ENCODE measurements around the gene NRN1. TPM values are rescaled to one million over a fixed set of nuclear protein-coding genes. Genes with fewer than 3 reads are reported as not detected.

NRN1 gene
- total RNA-seq, 6 donors from 2014 or later, result 3.8 to 25.6 (median 5.7) TPM

- WGBS, 2 donors, result 38 to 39% methylated on average over 9 of the region's 9 CpGs
- TF ChIP-seq EP300 (IDR thresholded peaks at IDR 0.05) (no peak), POLR2AphosphoS5 (IDR thresholded peaks at IDR 0.05) (no peak), POLR2A (IDR thresholded peaks at IDR 0.05) (no peak), CTCF (IDR thresholded peaks at IDR 0.05) (no peak)
- peaks cover 0 to 6% (median 0%) of the 10 kb centered on the region in 4 donors for H3K9me3 ChIP-seq
- no peaks in the 10 kb centered on the region for H3K36me3 ChIP-seq
- DNase-seq, result no peak
- H3K27ac ChIP-seq, result peak overlapping the region in 2 of 4 donors; percentile 86 to 88
- H3K27me3 ChIP-seq, result peaks cover 0 to 91% (median 60%) of the 10 kb centered on the region in 4 donors
- H3K4me1 ChIP-seq, result peaks cover 55 to 71% (median 58%) of the 10 kb centered on the region in 4 donors
- no peak for ATAC-seq (ENCODE audit: low FRiP score in 2 of 2)
- peak overlapping the region in 2 of 4 donors; percentile 24 to 63 for H3K4me3 ChIP-seq
Measured at GRCh38 chr6:5998236-5998635, 8.5 kb downstream of the NRN1 start.

- DNase-seq (peak in 1 of 2 donors; percentile 87), ATAC-seq (ENCODE audit: low FRiP score in 2 of 2) (peak in 1 of 2 donors; percentile 51)
- WGBS, 2 donors, result 9 to 23% methylated on average over 13 to 21 of the region's 22 CpGs
- Histone ChIP-seq H3K4me3 (peak overlapping the region in 3 of 4 donors; percentile 36 to 63 (median 62)), H3K27ac (peak overlapping the region; percentile 61 to 88 (median 80)), H3K27me3 (peaks cover 0 to 89% (median 58%) of the 10 kb centered on the region in 4 donors), H3K9me3 (peaks cover 0 to 6% (median 0%) of the 10 kb centered on the region in 4 donors), H3K4me1 (peaks cover 48 to 63% (median 51%) of the 10 kb centered on the region in 4 donors), H3K36me3 (no peaks in the 10 kb centered on the region)
- no peak for TF ChIP-seq CTCF (IDR thresholded peaks at IDR 0.05)
- no peak for TF ChIP-seq POLR2A (IDR thresholded peaks at IDR 0.05)
- peak; percentile 5 to 16 for TF ChIP-seq POLR2AphosphoS5 (IDR thresholded peaks at IDR 0.05)
- no peak for TF ChIP-seq EP300 (IDR thresholded peaks at IDR 0.05)
Measured at GRCh38 chr6:5997420-5997987, 9.2 kb downstream of the NRN1 start.

GRCh38 chr6:5996714-5997419, 9.9 kb downstream of the NRN1 start:
- H3K9me3 ChIP-seq, result peaks cover 0 to 6% (median 0%) of the 10 kb centered on the region in 4 donors
- 5 to 6% methylated on average over 14 to 39 of the region's 48 CpGs for WGBS, 2 donors
- ATAC-seq (ENCODE audit: low FRiP score in 2 of 2), result peak in 1 of 2 donors; percentile 43
- DNase-seq, result peak in 1 of 2 donors; percentile 85
- peak overlapping the region; percentile 36 to 69 (median 62) for H3K4me3 ChIP-seq
- peak overlapping the region; percentile 61 to 88 (median 80) for H3K27ac ChIP-seq
- no peak for TF ChIP-seq POLR2A (IDR thresholded peaks at IDR 0.05)
- TF ChIP-seq EP300 (IDR thresholded peaks at IDR 0.05), result no peak
- no peak for TF ChIP-seq POLR2AphosphoS5 (IDR thresholded peaks at IDR 0.05)
- TF ChIP-seq CTCF (IDR thresholded peaks at IDR 0.05), result no peak
- no peaks in the 10 kb centered on the region for H3K36me3 ChIP-seq
- peaks cover 41 to 57% (median 45%) of the 10 kb centered on the region in 4 donors for H3K4me1 ChIP-seq
- H3K27me3 ChIP-seq, result peaks cover 0 to 83% (median 52%) of the 10 kb centered on the region in 4 donors

GRCh38 chr6:5995949-5996713, 10.6 kb downstream of the NRN1 start:
- peaks cover 0 to 6% (median 0%) of the 10 kb centered on the region in 4 donors for H3K9me3 ChIP-seq
- DNase-seq (peak; percentile 63 to 88), ATAC-seq (ENCODE audit: low FRiP score in 2 of 2) (peak; percentile 61 to 82)
- peaks cover 0 to 76% (median 48%) of the 10 kb centered on the region in 4 donors for H3K27me3 ChIP-seq
- peak overlapping the region; percentile 36 to 69 (median 62) for H3K4me3 ChIP-seq
- peak overlapping the region; percentile 61 to 88 (median 80) for H3K27ac ChIP-seq
- H3K36me3 ChIP-seq, result no peaks in the 10 kb centered on the region
- H3K4me1 ChIP-seq, result peaks cover 41 to 54% (median 45%) of the 10 kb centered on the region in 4 donors
- TF ChIP-seq EP300 (IDR thresholded peaks at IDR 0.05), result no peak
- peak in 1 of 6 experiments; percentile 14 for TF ChIP-seq CTCF (IDR thresholded peaks at IDR 0.05)
- peak in 1 of 4 donors; percentile 46 for TF ChIP-seq POLR2A (IDR thresholded peaks at IDR 0.05)
- TF ChIP-seq POLR2AphosphoS5 (IDR thresholded peaks at IDR 0.05), result peak; percentile 27 to 40
- WGBS, 2 donors, result 3 to 10% methylated on average over 16 to 38 of the region's 41 CpGs
